ENCODE data around the gene SERPINA6. TPM values are rescaled to one million over a fixed set of nuclear protein-coding genes. Genes with fewer than 3 reads are reported as not detected.
"Not testable (repeated sequence)": the region's sequence is repeated elsewhere in the genome, so short reads cannot be mapped to it uniquely, and the experiment has no call there.

Gene SERPINA6
- total and polyA plus RNA-seq, 2 experiments from 2014 or later = 0.11 TPM; not detected in 1

DNA sequence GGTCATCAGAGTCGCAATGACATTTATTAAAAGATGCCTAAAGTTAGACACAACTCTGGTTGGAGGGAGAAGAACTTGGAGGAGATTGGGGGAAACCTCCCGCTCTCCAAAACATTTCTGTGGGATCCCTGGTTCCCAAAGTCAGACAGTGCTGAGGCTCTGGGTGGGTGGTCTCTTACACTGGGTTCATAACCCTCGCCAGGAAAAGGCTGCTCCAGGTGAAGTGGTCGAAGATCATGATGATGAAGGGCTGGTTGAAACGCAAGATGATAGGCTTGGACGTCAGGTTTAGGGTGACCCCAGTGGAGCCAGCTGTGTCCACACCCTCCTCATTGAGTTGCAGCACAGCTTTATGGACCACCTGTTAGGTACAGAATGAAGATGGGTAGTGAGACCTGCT, 18.9 kb downstream of the SERPINA6 start:
- no peaks in the 10 kb centered on the region for H3K27me3 ChIP-seq
- DNase-seq (ENCODE audit: low read depth in 1 of 2, low spot score in 1 of 2) = no peak
- TF ChIP-seq, protein P1, sequence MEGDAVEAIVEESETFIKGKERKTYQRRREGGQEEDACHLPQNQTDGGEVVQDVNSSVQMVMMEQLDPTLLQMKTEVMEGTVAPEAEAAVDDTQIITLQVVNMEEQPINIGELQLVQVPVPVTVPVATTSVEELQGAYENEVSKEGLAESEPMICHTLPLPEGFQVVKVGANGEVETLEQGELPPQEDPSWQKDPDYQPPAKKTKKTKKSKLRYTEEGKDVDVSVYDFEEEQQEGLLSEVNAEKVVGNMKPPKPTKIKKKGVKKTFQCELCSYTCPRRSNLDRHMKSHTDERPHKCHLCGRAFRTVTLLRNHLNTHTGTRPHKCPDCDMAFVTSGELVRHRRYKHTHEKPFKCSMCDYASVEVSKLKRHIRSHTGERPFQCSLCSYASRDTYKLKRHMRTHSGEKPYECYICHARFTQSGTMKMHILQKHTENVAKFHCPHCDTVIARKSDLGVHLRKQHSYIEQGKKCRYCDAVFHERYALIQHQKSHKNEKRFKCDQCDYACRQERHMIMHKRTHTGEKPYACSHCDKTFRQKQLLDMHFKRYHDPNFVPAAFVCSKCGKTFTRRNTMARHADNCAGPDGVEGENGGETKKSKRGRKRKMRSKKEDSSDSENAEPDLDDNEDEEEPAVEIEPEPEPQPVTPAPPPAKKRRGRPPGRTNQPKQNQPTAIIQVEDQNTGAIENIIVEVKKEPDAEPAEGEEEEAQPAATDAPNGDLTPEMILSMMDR (IDR thresholded peaks at IDR 0.05; ENCODE audit: low read depth, low read length) = no peak

DNA sequence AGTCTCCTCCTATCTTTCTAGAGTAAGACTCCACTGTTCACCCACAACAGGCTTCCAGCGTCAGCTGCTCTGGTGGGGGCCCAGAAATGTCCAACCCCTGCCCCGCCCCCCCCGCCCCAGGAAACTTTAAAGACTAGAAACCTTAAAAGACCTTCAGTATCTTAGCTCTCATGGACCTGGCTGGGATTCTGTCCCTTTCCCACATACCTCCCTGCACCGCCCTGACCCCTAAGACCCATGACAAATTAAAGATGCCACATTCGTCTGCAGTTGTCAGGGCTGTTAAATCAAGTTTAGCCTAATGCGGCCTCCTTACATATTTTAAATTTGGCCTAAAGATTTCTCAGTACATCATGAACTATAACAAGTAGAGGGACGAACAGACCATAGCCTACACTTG, 20.0 kb downstream of the SERPINA6 start:
- no peaks in the 10 kb centered on the region for H3K9me3 ChIP-seq (ENCODE audit: low read depth)
- H3K36me3 ChIP-seq = no peaks in the 10 kb centered on the region
- no peak overlapping the region for H3K4me3 ChIP-seq
- no peaks in the 10 kb centered on the region for H3K27me3 ChIP-seq
- TF ChIP-seq, protein P1 (IDR thresholded peaks at IDR 0.05; ENCODE audit: low read depth, low read length) = no peak
- no peak for DNase-seq (ENCODE audit: low read depth in 1 of 2, low spot score in 1 of 2)
- H3K27ac ChIP-seq = no peak overlapping the region
- H3K4me1 ChIP-seq (ENCODE audit: low read depth) = no peaks in the 10 kb centered on the region

More for the DNA sequence above, 18.9 kb downstream of the SERPINA6 start:
- H3K9me3 ChIP-seq (ENCODE audit: low read depth) = no peaks in the 10 kb centered on the region
- no peak overlapping the region for H3K4me3 ChIP-seq
- H3K4me1 ChIP-seq (ENCODE audit: low read depth) = no peaks in the 10 kb centered on the region
- H3K27ac ChIP-seq = no peak overlapping the region
- H3K36me3 ChIP-seq = no peaks in the 10 kb centered on the region

DNA sequence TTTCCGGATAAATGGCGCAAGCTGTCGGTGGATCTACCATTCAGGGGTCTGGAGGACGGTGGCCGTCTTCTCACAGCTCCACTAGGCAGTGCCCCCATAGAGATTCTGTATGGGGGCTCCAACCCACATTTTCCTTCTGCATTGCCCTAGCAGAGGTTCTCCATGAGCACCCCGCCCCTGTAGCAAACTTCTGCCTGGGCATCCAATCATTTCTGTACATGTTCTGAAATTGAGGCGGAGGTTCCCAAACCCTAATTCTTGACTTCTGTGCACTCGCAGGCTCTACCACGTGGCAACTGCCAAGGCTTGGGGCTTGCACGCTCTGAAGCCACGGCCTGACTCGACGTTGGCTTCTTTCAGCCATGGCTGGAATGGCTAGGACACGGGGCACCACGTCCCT, 25.0 kb downstream of the SERPINA6 start:
- H3K27me3 ChIP-seq = no peaks in the 10 kb centered on the region
- H3K4me3 ChIP-seq = no peak overlapping the region
- no peaks in the 10 kb centered on the region for H3K9me3 ChIP-seq (ENCODE audit: low read depth)
- DNase-seq (ENCODE audit: low read depth in 1 of 2, low spot score in 1 of 2) = no peak
- TF ChIP-seq, protein P1 (IDR thresholded peaks at IDR 0.05; ENCODE audit: low read depth, low read length) = no peak
- H3K27ac ChIP-seq = no peak overlapping the region
- no peaks in the 10 kb centered on the region for H3K36me3 ChIP-seq
- H3K4me1 ChIP-seq (ENCODE audit: low read depth) = no peaks in the 10 kb centered on the region

DNA sequence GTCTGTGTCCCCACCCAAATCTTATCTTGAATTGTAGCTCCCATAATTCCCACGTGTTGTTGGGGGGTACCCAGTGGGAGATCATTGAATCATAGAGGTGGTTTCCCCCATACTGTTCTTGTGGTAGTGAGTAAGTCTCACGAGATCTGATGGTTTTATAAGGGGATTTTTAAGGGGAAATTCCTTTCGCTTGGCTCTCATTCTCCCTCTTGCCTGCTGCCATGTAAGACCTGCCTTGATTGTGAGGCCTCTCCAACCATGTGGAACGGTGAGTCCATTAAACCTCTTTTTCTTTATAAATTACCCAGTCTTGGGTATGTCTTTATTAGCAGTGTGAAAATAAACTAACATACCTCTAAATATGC, 27.0 kb downstream of the SERPINA6 start:
- not testable (repeated sequence) for H3K36me3 ChIP-seq; H3K27ac ChIP-seq; H3K27me3 ChIP-seq; H3K9me3 ChIP-seq (ENCODE audit: low read depth); DNase-seq (ENCODE audit: low read depth in 1 of 2, low spot score in 1 of 2); H3K4me1 ChIP-seq (ENCODE audit: low read depth); H3K4me3 ChIP-seq

DNA sequence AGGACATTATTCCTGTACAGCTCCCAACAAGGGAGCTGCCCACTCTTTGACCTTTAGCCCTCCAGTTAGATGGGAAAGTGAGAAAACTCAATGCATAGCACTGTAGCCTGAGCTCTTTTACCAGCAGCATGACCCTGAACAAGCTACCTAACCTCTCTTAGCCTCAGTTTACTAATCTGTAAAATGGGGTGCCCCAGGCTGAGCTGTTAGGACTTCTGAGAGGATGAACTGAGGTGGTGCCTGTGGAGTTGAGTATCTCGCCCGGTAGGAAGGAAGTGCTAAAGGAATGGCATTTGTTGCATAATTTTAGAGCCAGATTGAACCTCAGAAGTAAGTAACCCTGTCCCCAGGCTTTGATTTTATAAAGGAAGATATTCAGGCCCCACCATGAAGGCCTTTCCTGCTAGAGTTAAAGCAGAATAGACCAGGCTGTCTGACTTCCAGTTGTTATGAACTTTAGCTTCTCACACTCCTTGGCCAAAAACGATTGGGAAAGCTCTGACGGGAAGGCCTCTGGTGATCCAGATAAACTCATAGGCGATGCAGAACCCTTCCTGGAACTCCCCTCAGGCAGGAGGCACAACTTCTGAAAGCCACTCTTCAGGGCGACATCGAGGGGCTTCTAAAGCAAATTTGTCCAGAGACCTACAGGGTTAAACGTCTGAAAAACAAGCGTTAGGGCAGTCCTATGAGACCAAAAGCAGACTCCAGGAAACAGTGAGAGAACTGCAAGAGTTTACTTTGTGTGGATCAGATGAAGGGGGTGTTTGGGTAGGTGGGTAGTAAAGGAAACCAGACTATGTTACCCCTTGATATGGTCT, 27.6 kb downstream of the SERPINA6 start:
- no peak for DNase-seq (ENCODE audit: low read depth in 1 of 2, low spot score in 1 of 2)
- Histone ChIP-seq H3K9me3 (ENCODE audit: low read depth) (no peaks in the 10 kb centered on the region), H3K27me3 (no peaks in the 10 kb centered on the region), H3K27ac (no peak overlapping the region), H3K36me3 (no peaks in the 10 kb centered on the region), H3K4me1 (ENCODE audit: low read depth) (no peaks in the 10 kb centered on the region), H3K4me3 (no peak overlapping the region)
- TF ChIP-seq, protein P1 (IDR thresholded peaks at IDR 0.05; ENCODE audit: low read depth, low read length) = no peak

DNA sequence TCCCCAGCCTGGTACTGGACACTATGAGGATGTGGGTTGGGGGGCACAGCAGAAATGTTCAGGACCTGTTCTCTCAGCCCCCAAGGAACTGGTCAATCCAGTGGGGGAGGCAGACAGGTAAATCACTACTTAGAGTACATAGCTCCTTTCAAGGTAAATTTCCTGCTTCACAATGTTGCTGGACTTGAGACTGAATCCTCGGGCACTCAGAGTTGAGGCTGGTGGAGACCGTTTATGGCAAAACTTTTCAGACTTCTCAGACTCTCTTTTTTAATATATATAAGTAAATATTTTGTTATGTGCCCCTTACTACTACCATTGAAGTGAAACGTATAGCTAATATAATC, 29.6 kb downstream of the SERPINA6 start:
- TF ChIP-seq, protein P1 (IDR thresholded peaks at IDR 0.05; ENCODE audit: low read depth, low read length) = no peak
- Histone ChIP-seq H3K9me3 (ENCODE audit: low read depth) (no peaks in the 10 kb centered on the region), H3K27me3 (no peaks in the 10 kb centered on the region), H3K4me1 (ENCODE audit: low read depth) (no peaks in the 10 kb centered on the region), H3K4me3 (no peak overlapping the region), H3K27ac (no peak overlapping the region), H3K36me3 (no peaks in the 10 kb centered on the region)
- no peak for DNase-seq (ENCODE audit: low read depth in 1 of 2, low spot score in 1 of 2)
